NCI-H2029 (cell line): ENCODE results near the gene NELL1.
A peak's percentile ranks its signal among the peaks of the same experiment; 100 is the strongest.

Experiments used
- DNase-seq: peaks from one replicate; lab custom pipeline; 2025; lab: John Stamatoyannopoulos, UW

NELL1 gene

GRCh38 chr11:21489416-21490115 lies 820.2 kb downstream of the NELL1 start:
- DNase-seq: no peak

GRCh38 chr11:21492931-21493330 lies 823.5 kb downstream of the NELL1 start:
- DNase-seq: no peak

GRCh38 chr11:21494946-21495345 lies 825.6 kb downstream of the NELL1 start:
- DNase-seq: no peak

- DNase-seq: no peak
Measured at GRCh38 chr11:21495879-21496278, 826.5 kb downstream of the NELL1 start.

GRCh38 chr11:21501245-21501644 lies 831.9 kb downstream of the NELL1 start:
- DNase-seq: no peak

- no peak for DNase-seq
Measured at GRCh38 chr11:21505070-21505469, 835.7 kb downstream of the NELL1 start.

- DNase-seq: peak; percentile 72
Measured at GRCh38 chr11:21511835-21512440, 842.6 kb downstream of the NELL1 start.

GRCh38 chr11:21514316-21514715 lies 844.9 kb downstream of the NELL1 start:
- DNase-seq: peak; percentile 0

- DNase-seq: no peak
Measured at GRCh38 chr11:21520244-21520643, 850.9 kb downstream of the NELL1 start.

GRCh38 chr11:21529187-21529586 lies 859.8 kb downstream of the NELL1 start:
- no peak for DNase-seq

- DNase-seq: no peak
Measured at GRCh38 chr11:21534288-21534687, 864.9 kb downstream of the NELL1 start.

GRCh38 chr11:21537980-21538379 lies 868.6 kb downstream of the NELL1 start:
- DNase-seq: no peak

- no peak for DNase-seq
Measured at GRCh38 chr11:21541187-21541751, 871.9 kb downstream of the NELL1 start.

GRCh38 chr11:21543901-21544300 lies 874.5 kb downstream of the NELL1 start:
- no peak for DNase-seq

GRCh38 chr11:21545699-21546098 lies 876.3 kb downstream of the NELL1 start:
- DNase-seq: no peak

- no peak for DNase-seq
Measured at GRCh38 chr11:21546703-21547102, 877.3 kb downstream of the NELL1 start.

GRCh38 chr11:21552911-21553310 lies 883.5 kb downstream of the NELL1 start:
- peak; percentile 57 for DNase-seq

GRCh38 chr11:21553795-21554194 lies 884.4 kb downstream of the NELL1 start:
- DNase-seq: no peak

- no peak for DNase-seq
Measured at GRCh38 chr11:21554284-21554683, 884.9 kb downstream of the NELL1 start.

- no peak for DNase-seq
Measured at GRCh38 chr11:21556926-21557325, 887.5 kb downstream of the NELL1 start.

GRCh38 chr11:21560466-21560975 lies 891.1 kb downstream of the NELL1 start:
- DNase-seq: no peak

- no peak for DNase-seq
Measured at GRCh38 chr11:21561581-21561980, 892.2 kb downstream of the NELL1 start.

GRCh38 chr11:21564095-21564494 lies 894.7 kb downstream of the NELL1 start:
- DNase-seq: no peak
